Transverse colon (tissue), 4 donors: Measurements from ENCODE around the gene HBG2.

ENCODE experiments used
- POLR2A ChIP-seq: fragments of 450-650 bp; IDR thresholded peaks from one replicate; pipeline ENCODE4 v1.6.1; 2016; ENCODE audit warnings: antibody characterized with exemption, mild to moderate bottlenecking, moderate library complexity
- POLR2AphosphoS5 ChIP-seq, 3 donors: sonication (generic); formaldehyde crosslinking; IDR thresholded peaks; one replicate each; pipeline ENCODE4 v1.6.1; 2016; ENCODE audit warnings: antibody characterized with exemption in 3 of 3
- TF ChIP-seq, protein P1 (sequence below), 5 experiments: fragments of 200-600 bp in 3 of 5; fragments of 450-650 bp in 2 of 5; sonication (generic) in 3 of 5; IDR thresholded peaks; 1 replicate in 2 of 5; 2 replicates in 3 of 5; pipeline ENCODE4 v1.5.1; 2016 to 2017; ENCODE audit warnings: antibody characterized with exemption in 5 of 5, inconsistent platforms in 3 of 5, mild to moderate bottlenecking in 2 of 5, moderate library complexity in 1 of 5

GRCh38 chr11:5223146-5223545 is 31.4 kb downstream of the HBG2 start:
- TF ChIP-seq, protein P1, sequence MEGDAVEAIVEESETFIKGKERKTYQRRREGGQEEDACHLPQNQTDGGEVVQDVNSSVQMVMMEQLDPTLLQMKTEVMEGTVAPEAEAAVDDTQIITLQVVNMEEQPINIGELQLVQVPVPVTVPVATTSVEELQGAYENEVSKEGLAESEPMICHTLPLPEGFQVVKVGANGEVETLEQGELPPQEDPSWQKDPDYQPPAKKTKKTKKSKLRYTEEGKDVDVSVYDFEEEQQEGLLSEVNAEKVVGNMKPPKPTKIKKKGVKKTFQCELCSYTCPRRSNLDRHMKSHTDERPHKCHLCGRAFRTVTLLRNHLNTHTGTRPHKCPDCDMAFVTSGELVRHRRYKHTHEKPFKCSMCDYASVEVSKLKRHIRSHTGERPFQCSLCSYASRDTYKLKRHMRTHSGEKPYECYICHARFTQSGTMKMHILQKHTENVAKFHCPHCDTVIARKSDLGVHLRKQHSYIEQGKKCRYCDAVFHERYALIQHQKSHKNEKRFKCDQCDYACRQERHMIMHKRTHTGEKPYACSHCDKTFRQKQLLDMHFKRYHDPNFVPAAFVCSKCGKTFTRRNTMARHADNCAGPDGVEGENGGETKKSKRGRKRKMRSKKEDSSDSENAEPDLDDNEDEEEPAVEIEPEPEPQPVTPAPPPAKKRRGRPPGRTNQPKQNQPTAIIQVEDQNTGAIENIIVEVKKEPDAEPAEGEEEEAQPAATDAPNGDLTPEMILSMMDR (IDR thresholded peaks at IDR 0.05) = no peak
- no peak for TF ChIP-seq POLR2A
- TF ChIP-seq POLR2AphosphoS5 (IDR thresholded peaks at IDR 0.05) = no peak
